Measurements from ENCODE around the gene ANKS1B. TPM values are rescaled to one million over a fixed set of nuclear protein-coding genes. Genes with fewer than 3 reads are reported as not detected.

ANKS1B gene
- total RNA-seq, 4 donors from 2014 or later, result 4.9 to 15.4 (median 9.4) TPM

DNA sequence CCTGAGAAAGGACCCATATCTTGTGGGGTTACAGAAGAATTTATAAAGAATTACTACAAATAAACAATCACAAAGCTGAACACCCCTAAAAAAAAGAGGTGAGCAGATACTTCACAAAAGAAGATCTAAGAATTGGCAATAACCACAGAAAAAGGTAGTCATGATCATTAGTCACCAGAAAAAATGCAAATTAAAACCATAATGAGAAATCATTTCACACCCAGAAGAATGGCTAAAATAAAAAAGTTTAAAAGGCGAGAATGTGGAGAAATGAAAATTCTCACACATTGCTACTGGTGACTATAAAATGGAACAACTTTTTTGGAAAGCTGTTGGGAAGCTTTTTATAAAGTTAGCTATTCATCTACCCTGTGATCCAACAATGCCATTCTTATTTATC is 545.3 kb downstream of the ANKS1B start:
- Histone ChIP-seq H3K36me3 (no peaks in the 10 kb centered on the region), H3K27me3 (no peaks in the 10 kb centered on the region), H3K4me3 (no peak overlapping the region), H3K9me3 (no peaks in the 10 kb centered on the region), H3K27ac (no peak overlapping the region), H3K4me1 (no peaks in the 10 kb centered on the region)
- no peak for DNase-seq (ENCODE audit: low spot score in 2 of 2)
- WGBS, result 93% methylated on average over 1 of the region's 1 CpG
- TF ChIP-seq POLR2A (IDR thresholded peaks at IDR 0.05) (no peak), POLR2AphosphoS5 (IDR thresholded peaks at IDR 0.05) (no peak), EP300 (IDR thresholded peaks at IDR 0.05) (no peak), CTCF (IDR thresholded peaks at IDR 0.05) (no peak)

DNA sequence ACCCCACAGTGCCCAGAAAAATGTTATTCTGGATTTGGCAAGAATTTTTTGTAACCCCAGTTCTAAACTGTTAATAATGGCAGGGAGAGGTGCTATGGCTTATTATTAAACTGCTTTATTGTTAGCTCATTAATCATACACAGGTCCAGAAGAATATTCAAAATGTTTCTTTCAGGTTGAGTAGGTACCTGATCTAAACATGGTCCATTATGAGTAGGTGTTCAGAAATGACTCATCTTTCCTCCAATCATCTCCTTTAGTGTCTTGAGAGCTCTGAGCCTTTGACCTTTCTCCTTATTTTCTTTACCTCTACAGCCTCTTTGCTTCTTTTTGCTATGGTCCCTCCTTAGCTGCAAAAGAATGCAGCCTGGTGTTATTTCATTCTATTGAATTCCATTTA is 548.2 kb downstream of the ANKS1B start:
- Histone ChIP-seq H3K9me3 (no peaks in the 10 kb centered on the region), H3K4me1 (no peaks in the 10 kb centered on the region), H3K4me3 (no peak overlapping the region), H3K27me3 (no peaks in the 10 kb centered on the region), H3K36me3 (no peaks in the 10 kb centered on the region), H3K27ac (no peak overlapping the region)
- no peak for DNase-seq (ENCODE audit: low spot score in 2 of 2)
- TF ChIP-seq POLR2A (IDR thresholded peaks at IDR 0.05), result no peak
- TF ChIP-seq POLR2AphosphoS5 (IDR thresholded peaks at IDR 0.05), result no peak
- TF ChIP-seq CTCF (IDR thresholded peaks at IDR 0.05), result no peak
- no peak for TF ChIP-seq EP300 (IDR thresholded peaks at IDR 0.05)

DNA sequence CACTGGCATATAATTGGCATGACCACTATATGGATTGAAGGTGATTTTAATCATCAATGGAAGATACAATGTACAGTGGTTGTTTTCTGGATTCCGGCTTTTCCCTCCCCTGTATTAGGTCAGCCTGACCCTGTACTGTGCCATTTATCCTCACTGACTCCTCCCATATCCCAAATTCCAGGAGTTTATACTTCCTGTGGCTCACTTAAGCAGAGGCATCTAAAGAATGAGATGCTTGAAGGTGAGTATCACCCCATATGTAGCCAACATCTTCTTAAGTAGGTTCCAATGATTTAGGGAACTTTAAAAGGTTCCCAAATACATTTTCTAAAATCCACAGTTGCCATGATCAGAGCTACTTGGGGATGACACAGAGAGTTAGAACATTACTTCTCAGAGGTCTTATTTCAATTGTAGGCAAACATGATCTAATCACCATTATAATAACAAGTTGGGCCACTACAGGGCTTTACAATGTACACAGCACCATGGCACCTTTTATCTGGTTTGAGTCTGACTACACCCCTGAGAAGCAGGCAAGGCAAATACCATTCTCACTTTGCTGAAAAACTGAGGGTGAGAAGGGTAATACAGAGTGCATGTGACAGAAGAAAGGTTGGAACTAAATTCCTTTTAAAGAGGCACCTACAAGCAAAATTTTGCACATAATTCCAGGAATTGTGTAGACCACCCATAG is 549.5 kb downstream of the ANKS1B start:
- TF ChIP-seq CTCF (IDR thresholded peaks at IDR 0.05) (no peak), POLR2AphosphoS5 (IDR thresholded peaks at IDR 0.05) (no peak), POLR2A (IDR thresholded peaks at IDR 0.05) (no peak), EP300 (IDR thresholded peaks at IDR 0.05) (no peak)
- H3K27ac ChIP-seq, result no peak overlapping the region

GRCh38 chr12:99433155-99433554 is 551.6 kb downstream of the ANKS1B start:
- Histone ChIP-seq H3K36me3 (no peaks in the 10 kb centered on the region), H3K9me3 (no peaks in the 10 kb centered on the region), H3K4me1 (no peaks in the 10 kb centered on the region), H3K27ac (no peak overlapping the region), H3K4me3 (no peak overlapping the region), H3K27me3 (no peaks in the 10 kb centered on the region)
- 96% methylated on average over 1 of the region's 1 CpG for WGBS
- DNase-seq (ENCODE audit: low spot score in 2 of 2), result no peak
- TF ChIP-seq EP300 (IDR thresholded peaks at IDR 0.05) (no peak), CTCF (IDR thresholded peaks at IDR 0.05) (no peak), POLR2AphosphoS5 (IDR thresholded peaks at IDR 0.05) (no peak), POLR2A (IDR thresholded peaks at IDR 0.05) (no peak)

More for the DNA sequence above, 549.5 kb downstream of the ANKS1B start:
- H3K9me3 ChIP-seq, result no peaks in the 10 kb centered on the region
- DNase-seq (ENCODE audit: low spot score in 2 of 2), result no peak
- H3K27me3 ChIP-seq, result no peaks in the 10 kb centered on the region
- WGBS, result 80% methylated on average over 1 of the region's 1 CpG
- H3K36me3 ChIP-seq, result no peaks in the 10 kb centered on the region
- no peaks in the 10 kb centered on the region for H3K4me1 ChIP-seq
- no peak overlapping the region for H3K4me3 ChIP-seq

DNA sequence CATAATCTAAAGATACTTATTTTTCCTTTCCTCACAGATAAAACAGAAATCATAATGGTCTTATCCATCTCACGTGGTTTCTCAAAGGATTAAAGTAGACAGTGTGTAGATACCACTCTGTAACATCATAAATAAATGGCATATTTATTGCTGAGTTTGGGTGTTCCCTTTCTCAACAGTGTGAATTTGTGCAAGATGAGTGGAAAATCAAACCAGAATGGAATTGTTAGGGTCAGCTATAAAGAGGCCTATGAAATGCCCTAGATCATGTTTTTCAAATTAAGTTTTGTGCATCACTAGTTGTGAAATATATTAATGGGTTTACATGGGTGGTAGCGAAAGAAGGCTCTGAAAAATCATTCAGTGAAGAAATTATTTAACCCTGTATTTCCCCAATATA is 553.5 kb downstream of the ANKS1B start:
- no peak for DNase-seq (ENCODE audit: low spot score in 2 of 2)
- TF ChIP-seq POLR2A (IDR thresholded peaks at IDR 0.05) (no peak), POLR2AphosphoS5 (IDR thresholded peaks at IDR 0.05) (no peak), EP300 (IDR thresholded peaks at IDR 0.05) (no peak), CTCF (IDR thresholded peaks at IDR 0.05) (no peak)
- no peaks in the 10 kb centered on the region for H3K27me3 ChIP-seq
- WGBS, result 65% methylated on average over 2 of the region's 2 CpGs
- no peaks in the 10 kb centered on the region for H3K4me1 ChIP-seq
- no peak overlapping the region for H3K4me3 ChIP-seq
- H3K36me3 ChIP-seq, result no peaks in the 10 kb centered on the region
- H3K27ac ChIP-seq, result peak overlapping the region; percentile 41
- H3K9me3 ChIP-seq, result no peaks in the 10 kb centered on the region

Measured in suprapubic skin (tissue), 4 donors.